Measurements from ENCODE around the gene RASGRP4. TPM values are rescaled to one million over a fixed set of nuclear protein-coding genes. Genes with fewer than 3 reads are reported as not detected.

Gene RASGRP4
- total RNA-seq, 1 experiment from 2014 or later, result not detected

DNA sequence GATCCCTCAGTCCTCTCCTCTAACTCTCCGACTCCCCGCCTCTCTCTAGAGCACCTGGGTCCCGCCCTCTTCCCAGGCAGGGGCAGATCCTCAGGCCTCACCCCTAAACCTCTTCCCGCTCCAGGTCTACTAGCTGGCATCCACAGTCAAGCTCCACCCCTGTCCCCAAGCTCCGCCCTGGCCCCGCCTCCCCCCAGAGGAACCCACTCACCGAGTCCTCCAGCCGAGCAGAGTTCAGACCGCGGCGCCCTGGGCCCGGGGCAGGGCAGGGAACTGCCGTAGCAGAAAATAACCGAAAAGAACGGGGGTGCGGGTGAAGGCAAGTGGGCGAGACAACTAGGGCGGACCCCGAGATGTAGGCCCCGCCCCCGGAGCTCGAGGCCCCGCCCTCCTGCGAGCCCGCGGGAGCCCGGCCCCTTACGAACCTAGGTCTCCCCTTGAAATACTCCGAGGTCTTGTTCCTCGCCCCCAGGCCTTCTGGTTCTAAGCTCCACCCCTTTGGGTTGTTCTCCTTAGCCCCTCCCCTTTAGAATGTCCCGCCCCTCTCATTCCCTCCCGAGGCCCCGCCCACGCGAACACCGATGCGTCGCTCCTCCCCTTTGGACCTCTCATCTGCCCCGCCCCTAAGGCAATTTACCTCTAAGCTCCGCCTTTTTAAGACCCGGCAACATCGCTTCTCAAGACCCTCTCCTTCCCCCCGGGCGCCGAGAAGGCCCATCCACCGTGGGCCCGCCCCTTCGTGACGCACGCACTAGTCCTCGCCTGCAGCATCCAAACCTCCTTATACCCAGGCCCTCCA, 38.3 kb downstream of the RASGRP4 start, which contains the start of gene GGN:
Gene GGN (minus strand): TSS at position 485 of the 799 bp plus-strand sequence. CDS start 773 bp downstream, outside the sequence.
- intact Hi-C loops (cut with micrococcal nuclease; ENCODE audit: unreplicated experiment), result loop anchor here (1.0 to 10.0 kb wide), 4 partner anchors 13 to 483 kb away; partner anchors contain the start of genes PSMD8, SIPA1L3 and WDR87
- H3K27ac ChIP-seq, result peak within 1 kb of the TSS; percentile 36; the same call in 1 of the 2 replicates
- H3K4me1 ChIP-seq (replicated peaks; ENCODE audit: insufficient read depth), result peaks cover 8% of the 10 kb centered on the region; the same call in 1 of the 2 replicates
- H3K4me2 ChIP-seq, result peak within 1 kb of the TSS; percentile 81
- H3K9me3 ChIP-seq (ENCODE audit: insufficient read depth, low read depth), result no peaks in the 10 kb centered on the region
- BruUV-seq (replicated peaks), result no TSS peak
- ChIA-PET POLR2A (ENCODE audit: unreplicated experiment) (interaction anchor here (0.5 to 1.5 kb wide), 12 partner anchors 11 to 1048 kb away, joined by 3 to 34 read pairs (median 8); partner anchors contain the start of genes ACTN4, FAM98C, PSMD8 and RPS16), CTCF (interaction anchor here (0.5 to 3.0 kb wide), 7 partner anchors 14 to 954 kb away, joined by 3 to 29 read pairs (median 8); partner anchors contain the start of genes C19orf33, FAM98C, PSMD8 and SAMD4B)
- H3K36me3 ChIP-seq (ENCODE audit: low read depth), result no peaks in the 10 kb centered on the region
- H3K4me3 ChIP-seq, result peak within 1 kb of the TSS; percentile 71
- H3K27me3 ChIP-seq (ENCODE audit: insufficient read depth, low read depth), result no peaks in the 10 kb centered on the region
- peaks cover 27% of the 10 kb centered on the region; the same call in 1 of the 2 replicates for H3F3A ChIP-seq (ENCODE audit: insufficient read depth, low read depth)
- H4K20me1 ChIP-seq (ENCODE audit: insufficient read depth), result no peaks in the 10 kb centered on the region
- no peaks in the 10 kb centered on the region for H3K79me2 ChIP-seq (ENCODE audit: low read depth)
- H3K9me2 ChIP-seq (ENCODE audit: insufficient read depth), result no peaks in the 10 kb centered on the region
- peak within 1 kb of the TSS; percentile 83 for H2AFZ ChIP-seq
- DNase-seq, result peak; percentile 81 to 93
- TF ChIP-seq, protein P1, sequence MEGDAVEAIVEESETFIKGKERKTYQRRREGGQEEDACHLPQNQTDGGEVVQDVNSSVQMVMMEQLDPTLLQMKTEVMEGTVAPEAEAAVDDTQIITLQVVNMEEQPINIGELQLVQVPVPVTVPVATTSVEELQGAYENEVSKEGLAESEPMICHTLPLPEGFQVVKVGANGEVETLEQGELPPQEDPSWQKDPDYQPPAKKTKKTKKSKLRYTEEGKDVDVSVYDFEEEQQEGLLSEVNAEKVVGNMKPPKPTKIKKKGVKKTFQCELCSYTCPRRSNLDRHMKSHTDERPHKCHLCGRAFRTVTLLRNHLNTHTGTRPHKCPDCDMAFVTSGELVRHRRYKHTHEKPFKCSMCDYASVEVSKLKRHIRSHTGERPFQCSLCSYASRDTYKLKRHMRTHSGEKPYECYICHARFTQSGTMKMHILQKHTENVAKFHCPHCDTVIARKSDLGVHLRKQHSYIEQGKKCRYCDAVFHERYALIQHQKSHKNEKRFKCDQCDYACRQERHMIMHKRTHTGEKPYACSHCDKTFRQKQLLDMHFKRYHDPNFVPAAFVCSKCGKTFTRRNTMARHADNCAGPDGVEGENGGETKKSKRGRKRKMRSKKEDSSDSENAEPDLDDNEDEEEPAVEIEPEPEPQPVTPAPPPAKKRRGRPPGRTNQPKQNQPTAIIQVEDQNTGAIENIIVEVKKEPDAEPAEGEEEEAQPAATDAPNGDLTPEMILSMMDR (conservative IDR thresholded peaks at IDR 0.05), result no peak
- TF ChIP-seq EZH2 (IDR thresholded peaks at IDR 0.05; ENCODE audit: low read depth), result no peak

GRCh38 chr19:38386971-38387549, 39.0 kb downstream of the RASGRP4 start:
- Histone ChIP-seq H3K4me2 (peak overlapping the region; percentile 81), H3K9me3 (ENCODE audit: insufficient read depth, low read depth) (no peaks in the 10 kb centered on the region), H3K79me2 (ENCODE audit: low read depth) (no peaks in the 10 kb centered on the region), H3F3A (ENCODE audit: insufficient read depth, low read depth) (peaks cover 34% of the 10 kb centered on the region; the same call in 1 of the 2 replicates), H3K4me1 (replicated peaks; ENCODE audit: insufficient read depth) (peaks cover 8% of the 10 kb centered on the region; the same call in 1 of the 2 replicates), H3K27me3 (ENCODE audit: insufficient read depth, low read depth) (no peaks in the 10 kb centered on the region), H4K20me1 (ENCODE audit: insufficient read depth) (no peaks in the 10 kb centered on the region), H3K4me3 (peak overlapping the region; percentile 71; the same call in 1 of the 2 replicates), H3K9me2 (ENCODE audit: insufficient read depth) (no peaks in the 10 kb centered on the region), H3K36me3 (ENCODE audit: low read depth) (no peaks in the 10 kb centered on the region), H3K27ac (no peak overlapping the region), H2AFZ (no peak overlapping the region)
- TF ChIP-seq, protein P1 (conservative IDR thresholded peaks at IDR 0.05), result no peak
- POLR2A ChIA-PET (ENCODE audit: unreplicated experiment), result interaction anchor here (0.6 to 1.5 kb wide), 6 partner anchors 13 to 604 kb away, joined by 5 to 34 read pairs (median 8); partner anchors contain the start of genes FAM98C, PSMD8 and SPINT2
- DNase-seq, result no peak
- CTCF ChIA-PET, result interaction anchor here (0.6 to 3.0 kb wide), 4 partner anchors 13 to 484 kb away, joined by 3 to 29 read pairs (median 6); partner anchors contain the start of genes FAM98C and PSMD8
- TSS peak; percentile 44 for BruUV-seq (replicated peaks)
- intact Hi-C loops (cut with micrococcal nuclease; ENCODE audit: unreplicated experiment), result loop anchor here (1.0 to 10.0 kb wide), 3 partner anchors 51 to 482 kb away; partner anchors contain the start of genes SIPA1L3 and WDR87
